ELF-1 (cell line): ENCODE measurements around the gene MANBA.
A peak's percentile ranks its signal among the peaks of the same experiment; 100 is the strongest.
"Not testable (repeated sequence)": the region's sequence is repeated elsewhere in the genome, so short reads cannot be mapped to it uniquely, and the experiment has no call there.

ENCODE experiments used
- DNase-seq: peaks from one replicate; pipeline ENCODE4 v3.0.0-alpha.2; 2016; ENCODE audit warnings: low read depth, low spot score

The MANBA gene

DNA sequence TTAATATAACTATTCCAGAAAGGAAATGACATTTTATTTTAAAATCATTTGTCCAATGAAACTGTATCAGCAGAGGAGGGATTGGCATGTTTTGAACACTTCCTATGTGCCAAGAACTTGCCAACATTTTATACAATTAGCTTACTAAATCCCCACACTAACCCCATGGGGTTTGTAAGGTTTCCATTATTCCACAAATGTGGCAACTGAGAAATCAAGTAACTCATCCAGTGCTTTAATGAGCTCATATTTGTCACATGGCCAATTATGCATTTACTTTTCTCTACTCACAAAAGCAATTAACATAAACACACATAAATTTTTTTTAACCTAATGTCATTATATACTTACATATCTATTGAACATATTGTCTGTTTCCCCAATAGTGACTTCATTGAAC is 37.3 kb downstream of the MANBA start:
- no peak for DNase-seq

DNA sequence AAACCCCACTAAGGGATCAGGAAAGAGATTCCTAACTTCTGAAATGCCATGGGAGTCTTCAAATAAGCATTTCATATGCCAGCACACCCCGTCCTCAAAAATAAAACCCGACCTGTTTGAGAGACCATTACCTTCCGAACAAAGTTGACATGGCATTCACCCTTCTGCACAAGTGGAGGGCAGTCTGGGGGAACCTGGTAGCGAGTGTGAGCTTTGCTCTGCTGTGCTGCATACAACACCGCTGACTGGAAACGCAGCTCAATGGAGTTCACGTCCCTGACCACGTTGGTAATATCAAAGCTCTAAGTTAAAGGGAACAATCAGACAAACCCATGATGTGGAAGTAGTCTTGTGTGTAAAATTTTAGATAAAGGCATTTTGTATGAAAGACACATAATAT is 38.0 kb downstream of the MANBA start:
- no peak for DNase-seq

DNA sequence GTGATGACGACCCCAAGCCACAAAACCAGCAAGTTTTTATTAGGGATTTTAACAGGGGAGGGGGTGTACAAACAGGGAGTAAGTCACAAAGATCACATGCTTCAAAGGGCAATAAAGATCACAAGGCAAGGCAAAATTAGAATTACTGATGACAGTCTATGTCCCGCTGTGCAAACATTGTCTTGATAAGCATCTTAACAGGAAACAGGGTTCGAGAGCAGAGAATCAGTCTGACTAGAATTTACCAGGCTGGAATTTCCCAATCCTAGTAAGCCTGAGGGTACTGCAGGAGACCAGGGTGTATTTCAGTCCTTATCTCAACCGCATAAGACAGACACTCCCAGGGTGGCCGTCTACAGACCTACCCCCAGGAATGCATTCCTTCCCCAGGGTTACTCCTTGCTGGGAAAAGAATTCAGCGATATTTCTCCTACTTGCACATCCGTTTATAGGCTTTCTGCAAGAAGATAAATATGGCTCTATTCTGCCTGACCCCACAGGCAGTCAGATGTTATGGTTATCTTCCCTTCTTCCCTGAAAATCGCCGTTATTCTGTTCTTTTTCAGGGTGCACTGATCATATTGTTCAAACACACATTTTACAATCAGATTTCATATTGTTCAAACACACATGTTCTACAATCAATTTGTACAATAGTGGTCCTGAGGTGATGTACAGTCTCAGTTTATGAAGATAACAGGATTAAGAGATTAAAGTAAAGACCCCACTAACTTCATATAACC is 41.8 kb downstream of the MANBA start:
- DNase-seq: peak; percentile 32

DNA sequence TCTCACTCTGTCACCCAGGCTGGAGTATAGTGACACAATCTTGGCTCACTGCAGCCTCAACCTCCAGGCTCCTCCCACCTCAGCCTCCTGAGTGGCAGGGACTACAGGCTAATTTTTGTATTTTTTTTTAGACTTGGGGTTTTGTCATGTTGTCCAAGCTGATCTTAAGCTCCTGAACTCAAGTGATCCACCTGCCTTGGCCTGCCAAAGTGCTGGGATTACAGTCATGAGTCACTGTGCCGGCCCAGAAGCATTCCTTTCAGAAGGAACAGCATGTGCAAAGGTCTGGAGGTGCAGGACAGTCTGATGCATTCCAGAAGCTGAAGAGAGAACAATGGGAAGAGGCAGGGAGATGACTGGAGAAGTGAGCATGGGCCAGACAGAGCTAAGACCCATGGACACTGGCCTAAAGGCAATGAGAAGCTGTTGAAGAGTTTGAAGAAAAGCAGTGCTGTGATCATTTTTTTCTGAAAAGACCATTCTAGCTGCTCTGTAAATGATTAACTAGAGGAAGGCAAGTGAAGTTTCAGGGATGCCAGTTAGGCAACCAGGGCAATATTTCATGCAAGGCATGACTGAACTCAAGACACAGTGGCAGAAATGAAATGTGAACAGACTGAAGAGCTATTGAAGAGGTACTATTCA is 43.2 kb downstream of the MANBA start:
- DNase-seq: no peak

DNA sequence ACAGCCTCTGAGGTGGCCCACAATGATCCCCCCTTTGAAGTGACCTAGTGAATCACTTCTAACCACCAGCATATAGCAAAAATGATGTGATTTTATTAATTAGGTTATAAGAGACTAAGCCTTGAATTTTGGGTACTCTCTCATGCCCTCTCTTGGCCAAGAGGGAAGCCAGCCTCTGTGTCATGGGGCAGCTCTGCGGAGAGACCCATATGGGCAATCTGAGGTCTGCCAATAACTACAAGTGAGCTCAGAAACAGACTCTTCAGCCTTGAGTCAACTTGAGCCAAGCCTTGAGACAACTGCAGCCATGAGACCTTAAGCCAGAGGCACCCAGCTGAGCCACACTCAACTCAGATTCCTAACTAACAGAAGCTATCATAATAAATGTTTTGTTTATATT is 45.7 kb downstream of the MANBA start:
- DNase-seq: no peak

DNA sequence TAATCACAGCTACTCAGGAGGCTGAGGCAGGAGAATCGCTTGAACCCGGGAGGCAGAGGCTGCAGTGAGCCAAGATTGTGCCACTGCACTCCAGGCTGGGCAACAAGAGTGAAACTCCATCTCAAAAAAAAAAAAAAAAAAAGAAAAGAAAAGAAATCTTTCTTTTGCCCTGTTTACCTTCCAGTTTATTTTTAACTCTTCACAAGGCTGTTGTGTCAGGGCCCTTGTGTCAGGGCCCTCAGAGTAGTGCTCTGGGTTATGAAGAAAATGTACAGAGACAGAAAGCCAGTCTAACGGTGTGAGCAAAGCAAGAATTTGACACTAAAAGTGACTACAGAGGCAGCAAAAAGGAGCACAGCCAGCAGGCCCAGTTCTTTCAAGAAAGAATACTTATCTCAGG is 47.0 kb downstream of the MANBA start:
- DNase-seq: not testable (repeated sequence)

DNA sequence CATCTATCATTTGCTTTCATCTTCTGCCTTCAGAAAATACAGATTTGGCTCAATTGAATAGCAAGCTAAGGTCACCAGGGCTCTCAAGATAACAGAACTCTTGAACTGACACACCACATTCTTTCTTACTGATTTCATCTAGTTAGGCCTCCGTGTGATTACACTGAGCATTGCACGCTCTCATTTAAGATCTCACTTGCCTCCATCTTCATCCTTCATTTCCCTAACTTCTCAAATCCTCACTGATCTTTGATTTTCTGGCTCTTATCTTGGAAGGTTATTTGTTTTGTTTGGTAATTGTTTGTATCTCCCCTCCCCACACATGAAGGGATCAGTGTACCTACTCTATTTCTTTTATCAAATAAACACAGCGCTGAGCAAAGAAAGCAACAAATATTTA is 47.7 kb downstream of the MANBA start:
- no peak for DNase-seq

DNA sequence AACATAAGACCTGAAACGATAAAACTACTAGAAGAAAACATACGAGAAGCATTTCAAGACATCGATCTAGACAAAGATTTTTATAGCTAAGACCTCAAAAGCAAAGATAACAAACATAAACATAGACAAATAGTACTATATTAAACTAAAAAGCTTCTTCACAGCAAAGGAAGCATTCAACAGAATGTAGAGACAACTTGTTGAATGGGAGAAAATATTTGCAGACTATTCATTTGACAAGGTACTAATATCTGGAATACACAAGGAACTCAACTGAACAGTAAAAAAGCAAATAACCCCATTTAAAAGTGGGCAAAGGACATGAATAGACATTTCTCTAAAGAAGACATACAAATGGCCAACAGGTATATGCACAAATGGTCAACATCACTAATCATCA is 49.8 kb downstream of the MANBA start:
- no peak for DNase-seq

DNA sequence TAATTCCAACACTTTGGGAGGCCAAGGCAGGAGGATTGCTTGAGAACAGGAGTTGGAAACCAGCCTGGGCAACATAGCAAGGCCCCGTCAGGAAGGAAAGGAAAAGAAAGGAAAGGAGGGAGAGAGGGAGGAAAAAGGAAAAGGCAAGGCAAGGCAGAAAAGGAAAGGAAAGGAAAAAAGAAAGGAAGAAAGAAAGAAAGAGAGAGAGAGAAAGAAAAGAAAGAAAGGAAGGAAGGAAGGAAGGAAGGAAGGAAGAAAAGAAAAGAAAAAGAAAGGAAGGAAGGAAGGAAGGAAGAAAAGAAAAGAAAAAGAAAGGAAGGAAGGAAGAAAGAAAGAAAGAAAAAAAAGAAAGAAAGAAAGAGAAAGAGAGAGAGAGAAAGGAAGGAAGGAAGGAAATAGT is 51.7 kb downstream of the MANBA start:
- DNase-seq: not testable (repeated sequence)

DNA sequence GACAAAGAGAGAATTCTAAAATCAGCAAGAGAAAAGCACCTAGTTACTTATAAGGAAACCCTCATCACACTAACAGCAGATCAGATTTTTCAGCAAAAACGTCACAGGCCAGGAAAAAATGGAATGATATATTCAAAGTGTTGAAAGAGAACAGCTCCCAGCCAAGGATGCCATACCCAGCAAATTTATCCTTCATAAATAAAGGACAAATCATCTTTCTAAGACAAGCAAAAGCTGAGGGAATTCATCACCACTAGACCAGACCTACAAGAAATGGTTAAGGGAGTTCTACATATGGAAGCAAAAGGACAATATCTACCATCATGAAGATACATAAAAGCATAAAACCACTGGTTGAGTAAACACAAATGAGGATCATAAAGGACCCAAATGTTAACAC is 53.6 kb downstream of the MANBA start:
- no peak for DNase-seq

DNA sequence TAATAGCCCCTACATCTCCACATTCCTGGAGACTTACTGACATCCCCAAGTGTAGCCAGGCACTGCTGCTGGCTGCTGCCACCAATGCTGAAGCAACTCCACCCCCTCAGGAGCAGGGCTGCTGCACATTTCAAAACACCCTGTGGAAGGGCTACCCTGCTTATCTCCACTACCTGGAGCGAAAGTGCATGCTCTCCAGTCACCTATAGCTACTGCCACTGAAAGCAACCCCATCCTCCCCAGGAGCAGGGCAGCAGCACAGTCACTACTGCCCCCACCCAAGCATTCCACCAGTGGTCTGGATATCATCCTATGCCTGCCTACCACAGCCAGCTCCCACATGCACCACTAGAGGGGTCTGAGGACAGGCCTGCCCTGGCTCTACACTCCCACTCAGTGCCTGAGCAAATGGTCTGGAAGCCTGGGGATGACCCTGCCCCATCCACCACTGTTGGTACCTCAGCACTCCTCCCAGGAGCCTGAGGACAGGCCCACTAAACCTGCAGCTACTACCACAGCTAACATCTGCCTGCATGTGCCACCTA is 55.3 kb downstream of the MANBA start:
- DNase-seq: peak; percentile 63

DNA sequence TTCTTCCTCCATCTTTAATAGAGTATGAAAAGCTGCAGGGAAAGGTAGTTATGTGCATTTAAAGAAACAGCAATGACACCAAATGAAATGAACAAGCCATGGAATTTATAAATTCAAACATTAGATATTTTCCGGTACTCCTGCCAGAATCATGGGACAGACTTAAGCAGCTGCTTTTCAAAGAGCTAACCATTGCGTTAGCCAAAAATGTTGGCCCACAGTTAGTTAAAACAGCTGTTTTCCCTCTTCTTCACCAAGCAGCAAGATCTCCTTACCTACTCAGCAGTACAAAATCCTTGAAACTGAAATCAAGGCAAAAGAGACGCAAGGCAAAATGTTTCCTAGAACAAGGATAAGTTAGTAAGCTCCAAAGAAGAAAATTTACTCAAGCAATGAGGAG is 64.0 kb downstream of the MANBA start:
- DNase-seq: no peak

DNA sequence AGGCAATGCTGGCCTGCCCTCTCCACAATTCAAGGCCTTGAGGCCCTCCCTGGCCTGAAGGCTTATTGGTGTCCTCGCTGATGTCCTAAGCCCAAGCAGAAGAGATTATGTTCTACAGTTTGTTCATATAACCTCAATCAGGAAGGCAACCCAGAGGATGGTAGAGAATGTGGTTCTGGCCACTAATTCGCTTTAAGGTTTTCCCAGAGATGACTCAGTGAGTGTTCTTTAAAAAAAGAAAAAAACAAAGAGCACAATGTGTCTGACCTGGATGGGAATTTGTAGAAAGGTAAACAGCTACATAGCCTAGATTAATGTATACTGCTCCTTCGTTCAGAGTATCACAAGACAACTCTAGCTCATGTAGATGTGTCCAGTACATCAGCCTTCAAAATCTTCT is 66.0 kb downstream of the MANBA start:
- no peak for DNase-seq

DNA sequence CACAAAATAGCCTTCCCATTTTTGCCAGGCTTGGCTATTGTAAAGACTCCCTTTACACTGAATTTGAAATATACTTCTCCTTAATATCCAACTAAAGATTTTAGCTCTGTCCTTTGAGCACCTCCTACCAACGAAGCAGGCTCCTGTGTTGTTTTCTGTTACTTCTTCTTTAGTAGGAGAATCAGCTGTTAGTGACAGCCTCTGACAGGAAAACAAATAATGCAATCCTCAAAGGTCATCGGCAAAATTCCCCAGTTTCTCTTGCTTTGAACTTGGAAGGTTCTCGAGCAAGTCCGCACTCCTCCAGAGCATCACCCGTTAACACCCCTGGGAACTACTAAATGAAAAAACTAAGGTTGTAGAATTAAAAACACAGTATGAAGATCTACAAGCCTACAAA is 66.9 kb downstream of the MANBA start:
- DNase-seq: no peak

DNA sequence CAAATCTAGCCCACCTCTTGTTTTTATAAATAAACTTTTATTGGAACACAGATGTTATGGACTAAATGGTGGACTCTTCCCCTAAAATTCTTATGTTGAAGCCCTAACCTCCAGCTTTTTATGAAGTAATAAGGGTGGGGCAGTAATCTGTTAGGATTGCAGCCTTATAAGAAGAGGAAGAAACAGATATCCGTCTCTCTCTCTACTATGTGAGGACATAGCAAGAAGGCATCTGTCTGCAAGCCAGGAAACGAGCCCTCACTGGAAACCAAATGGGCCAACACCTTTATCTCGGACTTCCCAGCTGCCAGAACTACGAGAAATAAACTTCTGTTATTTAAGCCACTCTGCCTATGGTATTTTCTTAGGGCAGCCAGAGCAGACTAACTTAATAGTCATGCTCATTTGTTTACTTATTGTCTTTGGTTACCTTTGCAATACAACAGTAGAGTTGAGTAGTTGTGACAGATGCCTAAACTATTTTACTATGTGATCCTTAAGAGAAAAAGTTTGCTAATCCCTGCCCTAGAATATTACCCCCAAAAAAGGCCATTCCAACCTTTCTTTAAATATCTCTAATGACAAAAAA is 67.4 kb downstream of the MANBA start:
- DNase-seq: no peak

DNA sequence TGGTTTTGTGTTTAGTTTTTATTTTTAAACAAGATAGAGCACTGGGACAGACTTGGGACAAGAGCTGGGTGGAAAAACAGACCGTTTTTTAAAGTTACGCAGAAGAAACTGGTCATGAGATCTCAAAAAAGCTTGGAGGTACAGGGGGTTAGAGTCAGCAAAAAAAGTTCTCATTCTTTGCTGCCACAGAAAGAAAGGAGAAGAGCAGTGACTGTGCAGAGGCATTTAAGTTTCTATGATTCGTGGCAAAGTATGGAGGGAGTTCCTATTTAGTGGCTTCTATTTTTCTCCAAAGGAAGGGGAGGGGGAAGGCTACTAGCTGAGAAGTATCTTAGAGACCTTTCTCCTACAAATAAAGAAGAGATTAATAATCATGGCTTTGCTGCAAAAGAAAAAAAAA is 68.3 kb downstream of the MANBA start:
- no peak for DNase-seq

DNA sequence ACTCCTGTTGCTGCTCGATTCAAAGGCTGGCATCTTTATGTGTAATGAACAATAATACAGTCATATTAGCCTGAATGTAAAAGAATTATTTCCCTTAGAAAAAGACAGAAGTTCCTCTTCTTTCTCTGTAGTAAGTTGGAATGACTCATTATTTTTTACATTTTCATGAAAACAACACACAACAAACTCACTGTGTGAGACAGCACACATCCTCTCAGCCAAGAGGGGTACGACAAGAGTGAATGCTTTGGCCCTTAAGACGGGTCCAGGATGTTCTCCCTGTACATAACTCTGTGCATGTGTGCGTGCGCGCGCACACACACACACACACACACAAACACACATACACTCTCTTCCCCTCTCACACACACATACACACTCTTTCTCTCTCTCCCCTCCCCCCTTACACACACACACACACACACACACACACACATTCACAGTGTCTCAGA is 72.8 kb downstream of the MANBA start:
- no peak for DNase-seq

DNA sequence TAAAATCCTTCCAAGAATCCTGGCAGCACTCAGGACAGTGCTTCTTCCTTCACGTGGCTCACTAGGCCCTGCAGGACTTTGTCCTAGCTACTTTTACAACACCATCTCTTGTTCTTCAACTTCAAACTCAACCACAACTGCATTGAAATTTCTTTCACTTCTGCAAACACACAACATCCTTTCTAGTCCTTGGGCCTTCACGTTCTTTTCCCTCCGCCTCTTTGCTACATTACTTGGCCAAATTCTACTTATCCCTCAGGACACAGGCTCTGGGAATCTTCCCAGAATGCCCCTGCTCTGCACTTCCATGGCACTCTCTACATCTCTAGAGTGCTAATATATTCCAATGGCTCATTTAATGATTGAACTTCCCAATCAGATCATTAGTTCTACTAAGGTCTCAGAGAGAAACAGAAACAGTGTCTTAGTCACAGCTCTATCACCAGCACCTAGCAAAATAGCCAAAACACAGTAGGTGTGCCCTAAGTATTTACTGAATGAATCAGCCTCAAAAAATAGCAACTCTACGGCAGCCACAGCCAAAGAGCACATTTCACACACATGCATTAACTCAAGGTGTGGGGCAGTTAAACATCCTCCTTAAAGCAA is 73.3 kb downstream of the MANBA start:
- DNase-seq: no peak

DNA sequence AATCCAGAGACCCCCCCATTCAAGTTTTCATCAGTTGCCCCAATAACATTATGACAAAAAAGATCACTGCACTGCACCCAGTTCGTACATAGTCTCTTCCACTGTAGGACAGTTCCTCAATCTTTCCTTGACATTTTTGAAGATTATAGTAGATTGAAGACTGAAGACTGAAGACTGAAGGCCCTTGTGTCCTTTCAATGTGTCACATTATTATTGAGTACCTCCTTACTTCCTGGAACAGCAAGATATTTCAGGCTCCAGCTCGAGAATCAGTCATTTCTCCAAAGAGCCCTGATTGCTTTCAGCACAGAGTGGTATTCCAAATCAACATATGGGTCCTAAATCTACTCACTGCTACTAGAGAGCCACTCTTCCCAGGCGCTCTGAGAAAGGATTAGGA is 75.0 kb downstream of the MANBA start:
- no peak for DNase-seq

DNA sequence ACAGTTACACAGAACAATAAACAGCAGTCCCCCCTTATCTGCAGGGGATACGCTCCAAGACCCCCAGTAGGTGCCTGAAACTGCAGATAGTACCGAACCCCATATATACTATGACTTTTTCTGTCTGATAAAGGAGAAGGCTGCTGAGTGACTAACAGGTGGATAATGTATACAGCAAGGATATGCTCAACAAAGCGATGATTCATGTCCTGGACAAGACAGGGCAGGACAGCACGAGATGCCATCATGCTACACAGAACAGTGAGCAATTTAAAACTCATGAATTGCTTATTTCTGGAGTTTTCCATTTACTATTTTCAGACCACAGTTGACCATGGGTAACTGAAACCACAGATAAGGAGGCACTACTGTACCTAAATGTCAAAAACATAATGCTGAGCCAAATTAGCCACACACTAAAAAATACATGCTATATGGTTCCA is 76.1 kb downstream of the MANBA start:
- no peak for DNase-seq

DNA sequence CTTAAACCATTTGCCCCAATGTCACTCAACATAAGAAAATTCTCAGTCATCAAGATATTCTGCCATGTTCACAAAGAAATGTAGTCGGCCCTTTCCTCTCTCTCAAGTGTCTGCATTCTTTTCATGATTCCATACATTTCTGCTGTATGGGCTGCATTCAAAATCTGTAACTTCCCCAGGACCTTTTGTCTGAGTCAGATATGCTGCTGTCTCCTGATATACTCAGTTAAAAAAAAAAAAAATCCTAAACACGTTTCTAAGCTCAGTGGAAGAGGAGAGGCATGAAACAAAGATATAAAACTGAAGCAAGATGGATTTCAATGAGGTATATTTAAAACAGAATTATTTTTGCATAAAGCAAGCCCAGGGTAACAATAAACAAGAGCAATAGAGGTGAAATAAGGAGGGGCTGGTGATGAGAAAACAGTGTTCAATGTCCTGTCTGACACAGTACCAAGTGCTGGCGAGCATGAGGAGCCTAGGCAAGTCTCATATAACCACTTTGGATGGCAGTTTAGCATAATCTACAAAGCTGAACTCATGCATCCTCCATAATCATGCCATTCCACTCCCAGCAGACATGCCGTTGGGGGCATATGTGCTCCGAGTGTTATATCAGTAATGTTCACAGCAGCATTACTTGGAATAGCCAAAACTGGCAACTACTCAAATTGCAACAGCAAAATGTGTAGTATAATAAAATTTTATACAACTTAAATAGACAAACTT is 76.7 kb downstream of the MANBA start:
- no peak for DNase-seq
